ENCODE data around the gene PATE4. TPM values are rescaled to one million over a fixed set of nuclear protein-coding genes. Genes with fewer than 3 reads are reported as not detected.
A peak's percentile ranks its signal among the peaks of the same experiment; 100 is the strongest.
"Not testable (repeated sequence)": the region's sequence is repeated elsewhere in the genome, so short reads cannot be mapped to it uniquely, and the experiment has no call there.

PATE4 gene
- total and polyA plus RNA-seq, 2 donors, result 0.11 TPM; not detected in 1

DNA sequence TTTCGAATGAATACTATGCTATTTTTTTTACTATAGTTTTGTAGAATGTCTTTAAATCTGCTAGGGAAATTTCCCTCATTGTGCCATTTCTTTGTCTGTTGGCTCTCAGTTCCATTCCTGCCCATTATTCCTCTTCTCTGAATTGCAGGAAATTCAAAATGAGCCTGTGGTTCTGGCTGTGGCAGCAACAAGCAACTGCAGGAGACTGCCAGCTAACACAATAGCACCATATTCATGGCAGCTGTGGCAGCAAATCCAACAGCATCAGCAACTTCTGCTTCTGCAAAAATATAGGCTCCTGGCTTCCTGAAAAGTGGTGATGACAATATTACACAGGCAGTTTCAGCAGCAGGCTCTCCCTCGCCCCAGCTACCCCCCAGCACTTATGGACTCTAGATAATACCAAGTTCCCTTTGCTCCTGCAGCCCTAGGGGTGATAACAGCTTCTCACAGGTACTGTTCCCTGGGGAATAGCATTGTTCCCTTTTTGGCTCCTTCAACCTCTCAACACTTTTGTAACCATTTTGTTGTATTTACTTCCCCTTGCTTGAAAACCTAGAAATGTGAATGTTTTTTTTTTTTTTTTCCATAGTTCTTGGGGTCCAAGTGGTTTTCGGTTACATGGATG, 9.3 kb downstream of the PATE4 start:
- Histone ChIP-seq H3K4me3 (ENCODE audit: low read length in 2 of 2) (no peak overlapping the region), H3K9me3 (ENCODE audit: control insufficient read depth in 2 of 2, insufficient read depth in 1 of 2, low read length in 1 of 2) (peaks cover 0 to 15% of the 10 kb centered on the region in 2 donors), H3K27me3 (ENCODE audit: control insufficient read depth in 2 of 2, insufficient read depth in 1 of 2, low read length in 1 of 2) (no peaks in the 10 kb centered on the region), H3K4me1 (ENCODE audit: control insufficient read depth in 2 of 2, insufficient read depth in 2 of 2, low read length in 2 of 2) (no peaks in the 10 kb centered on the region), H3K27ac (ENCODE audit: low read depth in 1 of 2, low read length in 1 of 2) (no peak overlapping the region), H3K36me3 (ENCODE audit: control insufficient read depth in 2 of 2, insufficient read depth in 2 of 2, low read length in 1 of 2) (no peaks in the 10 kb centered on the region)
- WGBS, result 67% methylated on average over 3 of the region's 3 CpGs
- DNase-seq (ENCODE audit: low read depth in 6 of 9, low spot score in 9 of 9), result no peak

- H3K27ac ChIP-seq (ENCODE audit: low read depth in 1 of 2, low read length in 1 of 2), result no peak overlapping the region
- H3K4me1 ChIP-seq (ENCODE audit: control insufficient read depth in 2 of 2, insufficient read depth in 2 of 2, low read length in 2 of 2), result no peaks in the 10 kb centered on the region
- H3K36me3 ChIP-seq (ENCODE audit: control insufficient read depth in 2 of 2, insufficient read depth in 2 of 2, low read length in 1 of 2), result no peaks in the 10 kb centered on the region
- H3K4me3 ChIP-seq (ENCODE audit: low read length in 2 of 2), result no peak overlapping the region
- no peaks in the 10 kb centered on the region for H3K27me3 ChIP-seq (ENCODE audit: control insufficient read depth in 2 of 2, insufficient read depth in 1 of 2, low read length in 1 of 2)
- peaks cover 0 to 15% of the 10 kb centered on the region in 2 donors for H3K9me3 ChIP-seq (ENCODE audit: control insufficient read depth in 2 of 2, insufficient read depth in 1 of 2, low read length in 1 of 2)
- DNase-seq (ENCODE audit: low read depth in 6 of 9, low spot score in 9 of 9), result no peak
Observed at GRCh38 chr11:125846188-125846587, 13.1 kb downstream of the PATE4 start.

- 90% methylated on average over 9 of the region's 9 CpGs for WGBS
- DNase-seq (ENCODE audit: low read depth in 6 of 9, low spot score in 9 of 9), result not testable (repeated sequence)
Observed at GRCh38 chr11:125857670-125858069, 24.6 kb downstream of the PATE4 start.

DNA sequence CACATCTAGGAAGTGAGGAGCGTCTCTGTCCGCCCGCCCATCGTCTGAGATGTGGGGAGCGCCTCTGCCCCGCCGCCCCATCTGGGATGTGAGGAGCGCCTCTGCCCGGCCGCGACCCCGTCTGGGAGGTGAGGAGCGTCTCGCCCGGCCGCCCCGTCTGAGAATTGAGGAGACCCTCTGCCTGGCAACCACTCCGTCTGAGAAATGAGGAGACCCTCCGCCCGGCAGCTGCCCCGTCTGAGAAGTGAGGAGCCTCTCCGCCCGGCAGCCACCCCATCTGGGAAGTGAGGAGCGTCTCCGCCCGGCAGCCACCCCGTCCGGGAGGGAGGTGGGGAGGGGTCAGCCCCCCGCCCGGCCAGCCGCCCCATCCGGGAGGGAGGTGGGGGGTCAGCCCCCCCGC, 29.7 kb downstream of the PATE4 start:
- 93% methylated on average over 31 of the region's 33 CpGs for WGBS
- not testable (repeated sequence) for H3K27ac ChIP-seq (ENCODE audit: low read depth in 1 of 2, low read length in 1 of 2); DNase-seq (ENCODE audit: low read depth in 6 of 9, low spot score in 9 of 9); H3K4me1 ChIP-seq (ENCODE audit: control insufficient read depth in 2 of 2, insufficient read depth in 2 of 2, low read length in 2 of 2); H3K9me3 ChIP-seq (ENCODE audit: control insufficient read depth in 2 of 2, insufficient read depth in 1 of 2, low read length in 1 of 2); H3K36me3 ChIP-seq (ENCODE audit: control insufficient read depth in 2 of 2, insufficient read depth in 2 of 2, low read length in 1 of 2); H3K4me3 ChIP-seq (ENCODE audit: low read length in 2 of 2); H3K27me3 ChIP-seq (ENCODE audit: control insufficient read depth in 2 of 2, insufficient read depth in 1 of 2, low read length in 1 of 2)

More at GRCh38 chr11:125857670-125858069, 24.6 kb downstream of the PATE4 start:
- H3K9me3 ChIP-seq (ENCODE audit: control insufficient read depth in 2 of 2, insufficient read depth in 1 of 2, low read length in 1 of 2); H3K27me3 ChIP-seq (ENCODE audit: control insufficient read depth in 2 of 2, insufficient read depth in 1 of 2, low read length in 1 of 2); H3K4me1 ChIP-seq (ENCODE audit: control insufficient read depth in 2 of 2, insufficient read depth in 2 of 2, low read length in 2 of 2); H3K36me3 ChIP-seq (ENCODE audit: control insufficient read depth in 2 of 2, insufficient read depth in 2 of 2, low read length in 1 of 2); H3K4me3 ChIP-seq (ENCODE audit: low read length in 2 of 2); H3K27ac ChIP-seq (ENCODE audit: low read depth in 1 of 2, low read length in 1 of 2): not testable (repeated sequence)

DNA sequence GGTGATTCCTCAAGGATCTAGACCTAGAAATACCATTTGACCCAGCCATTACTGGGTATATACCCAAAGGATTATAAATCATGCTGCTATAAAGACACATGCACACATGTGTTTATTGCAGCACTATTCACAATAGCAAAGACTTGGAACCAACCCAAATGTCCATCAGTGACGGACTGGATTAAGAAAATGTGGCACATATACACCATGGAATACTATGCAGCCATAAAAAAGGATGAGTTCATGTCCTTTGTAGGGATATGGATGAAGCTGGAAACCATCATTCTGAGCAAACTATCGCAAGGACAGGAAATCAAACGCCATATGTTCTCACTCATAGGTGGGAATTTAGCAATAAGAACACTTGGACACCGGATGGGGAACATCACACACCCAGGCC, 32.2 kb downstream of the PATE4 start:
- not testable (repeated sequence) for H3K36me3 ChIP-seq (ENCODE audit: control insufficient read depth in 2 of 2, insufficient read depth in 2 of 2, low read length in 1 of 2); H3K9me3 ChIP-seq (ENCODE audit: control insufficient read depth in 2 of 2, insufficient read depth in 1 of 2, low read length in 1 of 2); H3K27me3 ChIP-seq (ENCODE audit: control insufficient read depth in 2 of 2, insufficient read depth in 1 of 2, low read length in 1 of 2); H3K4me3 ChIP-seq (ENCODE audit: low read length in 2 of 2); H3K27ac ChIP-seq (ENCODE audit: low read depth in 1 of 2, low read length in 1 of 2); DNase-seq (ENCODE audit: low read depth in 6 of 9, low spot score in 9 of 9); H3K4me1 ChIP-seq (ENCODE audit: control insufficient read depth in 2 of 2, insufficient read depth in 2 of 2, low read length in 2 of 2)
- 97% methylated on average over 4 of the region's 4 CpGs for WGBS

DNA sequence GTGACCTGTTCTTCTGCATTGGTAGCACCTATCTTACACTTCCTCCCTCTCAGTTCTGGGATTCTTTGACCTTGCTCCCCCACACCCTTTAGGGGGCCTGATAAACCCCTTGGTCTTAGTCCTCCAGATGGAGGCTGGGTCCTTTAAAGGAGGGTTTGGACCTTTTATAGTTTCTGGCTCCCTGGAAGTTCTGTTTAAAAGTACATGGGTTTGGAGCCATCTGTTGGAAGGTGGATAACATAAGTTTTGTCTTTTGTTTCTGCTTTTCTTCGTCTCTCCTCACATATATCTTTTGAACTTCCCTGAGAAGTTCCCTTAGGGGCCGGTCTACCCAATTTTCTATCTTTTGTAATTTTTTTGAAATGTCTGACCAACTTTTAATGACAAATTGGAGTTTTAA, 36.4 kb downstream of the PATE4 start:
- 73% methylated on average over 2 of the region's 2 CpGs for WGBS
- Histone ChIP-seq H3K4me1 (ENCODE audit: control insufficient read depth in 2 of 2, insufficient read depth in 2 of 2, low read length in 2 of 2) (no peaks in the 10 kb centered on the region), H3K27ac (ENCODE audit: low read depth in 1 of 2, low read length in 1 of 2) (no peak overlapping the region), H3K27me3 (ENCODE audit: control insufficient read depth in 2 of 2, insufficient read depth in 1 of 2, low read length in 1 of 2) (no peaks in the 10 kb centered on the region), H3K4me3 (ENCODE audit: low read length in 2 of 2) (no peak overlapping the region), H3K9me3 (ENCODE audit: control insufficient read depth in 2 of 2, insufficient read depth in 1 of 2, low read length in 1 of 2) (peaks cover 0 to 5% of the 10 kb centered on the region in 2 donors), H3K36me3 (ENCODE audit: control insufficient read depth in 2 of 2, insufficient read depth in 2 of 2, low read length in 1 of 2) (no peaks in the 10 kb centered on the region)
- DNase-seq (ENCODE audit: low read depth in 6 of 9, low spot score in 9 of 9), result no peak

GRCh38 chr11:125871391-125872137, 38.4 kb downstream of the PATE4 start:
- Histone ChIP-seq H3K9me3 (ENCODE audit: control insufficient read depth in 2 of 2, insufficient read depth in 1 of 2, low read length in 1 of 2) (peaks cover 0 to 5% of the 10 kb centered on the region in 2 donors), H3K4me3 (ENCODE audit: low read length in 2 of 2) (no peak overlapping the region), H3K36me3 (ENCODE audit: control insufficient read depth in 2 of 2, insufficient read depth in 2 of 2, low read length in 1 of 2) (no peaks in the 10 kb centered on the region), H3K27me3 (ENCODE audit: control insufficient read depth in 2 of 2, insufficient read depth in 1 of 2, low read length in 1 of 2) (no peaks in the 10 kb centered on the region), H3K27ac (ENCODE audit: low read depth in 1 of 2, low read length in 1 of 2) (no peak overlapping the region), H3K4me1 (ENCODE audit: control insufficient read depth in 2 of 2, insufficient read depth in 2 of 2, low read length in 2 of 2) (no peaks in the 10 kb centered on the region)
- 93% methylated on average over 10 of the region's 10 CpGs for WGBS
- peak in 3 of 9 donors; percentile 9 to 32 (median 22) for DNase-seq (ENCODE audit: low read depth in 6 of 9, low spot score in 9 of 9)

- Histone ChIP-seq H3K36me3 (ENCODE audit: control insufficient read depth in 2 of 2, insufficient read depth in 2 of 2, low read length in 1 of 2) (no peaks in the 10 kb centered on the region), H3K4me1 (ENCODE audit: control insufficient read depth in 2 of 2, insufficient read depth in 2 of 2, low read length in 2 of 2) (no peaks in the 10 kb centered on the region), H3K27me3 (ENCODE audit: control insufficient read depth in 2 of 2, insufficient read depth in 1 of 2, low read length in 1 of 2) (no peaks in the 10 kb centered on the region), H3K9me3 (ENCODE audit: control insufficient read depth in 2 of 2, insufficient read depth in 1 of 2, low read length in 1 of 2) (peaks cover 0 to 5% of the 10 kb centered on the region in 2 donors), H3K27ac (ENCODE audit: low read depth in 1 of 2, low read length in 1 of 2) (no peak overlapping the region), H3K4me3 (ENCODE audit: low read length in 2 of 2) (no peak overlapping the region)
- DNase-seq (ENCODE audit: low read depth in 6 of 9, low spot score in 9 of 9), result no peak
Observed at GRCh38 chr11:125872138-125872491, 39.0 kb downstream of the PATE4 start.

DNA sequence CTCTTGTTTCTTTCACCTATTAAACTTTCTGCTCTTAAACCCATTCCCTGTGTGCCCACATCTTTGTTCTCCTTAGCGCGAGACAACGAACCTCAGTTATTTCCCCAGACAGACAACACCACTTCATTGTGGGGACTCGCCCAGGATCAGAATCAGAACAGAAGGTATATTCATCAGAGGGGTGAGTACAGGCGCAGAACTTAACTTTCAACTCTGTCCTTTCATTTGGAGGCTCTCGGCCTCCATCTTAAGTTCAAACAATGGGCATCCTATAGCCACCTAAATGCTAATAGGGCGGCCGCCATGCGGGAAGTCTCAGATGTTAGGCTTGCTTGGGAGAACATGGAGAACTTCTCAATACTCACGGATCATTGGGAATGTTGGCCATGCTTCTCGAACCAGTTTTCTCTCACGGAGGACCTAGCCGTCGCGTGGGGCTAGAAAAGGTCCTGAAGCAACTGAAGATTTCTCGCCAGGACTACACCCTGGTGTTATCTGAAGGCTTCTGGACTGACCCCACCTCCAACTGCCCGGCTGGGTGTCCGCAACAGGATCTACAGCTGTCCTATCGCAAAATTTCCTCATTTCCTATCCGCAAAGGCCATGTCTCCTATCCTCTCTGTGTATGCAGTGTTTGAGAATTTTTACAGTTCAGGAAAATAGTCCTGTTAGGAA, 40.9 kb downstream of the PATE4 start:
- no peak for DNase-seq (ENCODE audit: low read depth in 6 of 9, low spot score in 9 of 9)
- H3K27ac ChIP-seq (ENCODE audit: low read depth in 1 of 2, low read length in 1 of 2), result no peak overlapping the region
- peaks cover 0 to 5% of the 10 kb centered on the region in 2 donors for H3K9me3 ChIP-seq (ENCODE audit: control insufficient read depth in 2 of 2, insufficient read depth in 1 of 2, low read length in 1 of 2)
- peaks cover under 1 to 3% of the 10 kb centered on the region in 2 donors for H3K27me3 ChIP-seq (ENCODE audit: control insufficient read depth in 2 of 2, insufficient read depth in 1 of 2, low read length in 1 of 2)
- no peaks in the 10 kb centered on the region for H3K4me1 ChIP-seq (ENCODE audit: control insufficient read depth in 2 of 2, insufficient read depth in 2 of 2, low read length in 2 of 2)
- no peaks in the 10 kb centered on the region for H3K36me3 ChIP-seq (ENCODE audit: control insufficient read depth in 2 of 2, insufficient read depth in 2 of 2, low read length in 1 of 2)
- H3K4me3 ChIP-seq (ENCODE audit: low read length in 2 of 2), result no peak overlapping the region
- 94% methylated on average over 20 of the region's 20 CpGs for WGBS
